GM18909 (cell line): ENCODE data around the gene PRSS33.

Experiments
- ATAC-seq: cut with Tn5 transposase; IDR thresholded peaks from one replicate; pipeline ENCODE4 v1.9.1; 2021; ENCODE audit warnings: mild to moderate bottlenecking; ENCODE audit not compliant: unreplicated experiment, poor library complexity

PRSS33 gene

GRCh38 chr16:2787406-2787805 lies at the start of gene PRSS33:
Gene PRSS33 (minus strand): TSS chr16:2787560. CDS start chr16:2786547, 1,013 bp downstream.
- ATAC-seq = no peak

- ATAC-seq = no peak
These were observed 49.5 kb upstream of the PRSS33 start for GRCh38 chr16:2836646-2837508.

- ATAC-seq = no peak
These were observed 48.5 kb upstream of the PRSS33 start for GRCh38 chr16:2835638-2836493.

- ATAC-seq = no peak
These were observed 47.6 kb upstream of the PRSS33 start for GRCh38 chr16:2834968-2835367.

- ATAC-seq = no peak
These were observed 46.4 kb upstream of the PRSS33 start for GRCh38 chr16:2833776-2834175.

GRCh38 chr16:2831203-2831602 lies 43.8 kb upstream of the PRSS33 start:
- no peak for ATAC-seq

- no peak for ATAC-seq
These were observed 43.0 kb upstream of the PRSS33 start for GRCh38 chr16:2830355-2830695.

- no peak for ATAC-seq
These were observed 42.4 kb upstream of the PRSS33 start, which contains the start of gene ZG16B for GRCh38 chr16:2829501-2830354. Gene ZG16B (plus strand): TSS chr16:2830303. CDS start chr16:2830442, 139 bp downstream.

GRCh38 chr16:2828876-2829430 lies 41.6 kb upstream of the PRSS33 start:
- no peak for ATAC-seq

- no peak for ATAC-seq
These were observed 41.1 kb upstream of the PRSS33 start for GRCh38 chr16:2828521-2828840.

- ATAC-seq = no peak
These were observed 40.6 kb upstream of the PRSS33 start for GRCh38 chr16:2827831-2828520.

- ATAC-seq = no peak
These were observed 40.0 kb upstream of the PRSS33 start for GRCh38 chr16:2827374-2827791.

- ATAC-seq = no peak
These were observed 39.4 kb upstream of the PRSS33 start for GRCh38 chr16:2826591-2827373.

GRCh38 chr16:2825906-2826305 lies 38.5 kb upstream of the PRSS33 start:
- ATAC-seq = no peak

GRCh38 chr16:2825049-2825742 lies 37.8 kb upstream of the PRSS33 start:
- ATAC-seq = no peak

GRCh38 chr16:2824626-2825025 lies 37.3 kb upstream of the PRSS33 start:
- ATAC-seq = no peak

GRCh38 chr16:2822496-2822895 lies 35.1 kb upstream of the PRSS33 start:
- no peak for ATAC-seq

GRCh38 chr16:2822158-2822495 lies 34.8 kb upstream of the PRSS33 start:
- no peak for ATAC-seq
